NCI-H82 treated with DMSO at 0.1 percent for 48 hours (cell line): ENCODE data around the gene CMTM7.

Experiments
- DNase-seq: peaks from one replicate; lab custom pipeline; 2025; ENCODE audit not compliant: unreplicated experiment; lab: John Stamatoyannopoulos, UW

CMTM7 gene

DNA sequence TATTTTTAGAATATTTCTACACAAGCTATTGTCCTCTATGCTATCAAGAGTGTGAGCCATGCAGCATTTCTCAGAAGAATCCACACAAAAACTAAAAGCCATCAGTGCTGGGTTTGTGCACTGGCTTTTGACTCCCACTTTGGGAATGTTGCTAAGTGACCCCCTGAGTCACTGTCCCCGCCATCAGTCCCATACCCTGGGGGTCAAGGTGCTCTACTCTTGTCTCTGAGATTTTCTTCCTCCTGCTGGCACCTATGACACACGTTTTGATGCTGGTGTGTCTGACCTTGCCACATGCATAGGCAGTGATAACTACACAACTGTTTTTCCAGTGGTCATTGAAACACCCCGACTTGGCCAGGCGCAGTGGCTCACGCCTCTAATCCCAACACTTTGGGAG is 19.8 kb downstream of the CMTM7 start:
- DNase-seq: no peak

DNA sequence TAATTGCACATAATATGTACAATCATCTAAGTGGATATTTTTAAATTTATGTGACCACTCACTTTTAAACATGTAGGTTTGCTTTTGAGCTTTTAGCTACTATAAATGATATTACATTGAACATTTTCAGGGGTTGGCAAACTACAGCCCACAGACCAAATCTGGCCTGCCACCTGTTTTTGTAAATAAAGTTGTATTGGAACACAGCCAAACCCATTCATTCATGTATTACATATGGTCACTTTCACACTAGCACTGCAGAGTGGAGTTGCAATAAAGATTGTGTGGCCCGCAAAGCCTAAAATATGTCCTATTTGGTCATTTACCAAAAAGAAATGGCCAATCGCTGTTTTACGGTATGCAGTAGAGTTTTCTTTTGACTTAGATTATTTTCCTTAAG is 21.2 kb downstream of the CMTM7 start:
- DNase-seq: no peak

DNA sequence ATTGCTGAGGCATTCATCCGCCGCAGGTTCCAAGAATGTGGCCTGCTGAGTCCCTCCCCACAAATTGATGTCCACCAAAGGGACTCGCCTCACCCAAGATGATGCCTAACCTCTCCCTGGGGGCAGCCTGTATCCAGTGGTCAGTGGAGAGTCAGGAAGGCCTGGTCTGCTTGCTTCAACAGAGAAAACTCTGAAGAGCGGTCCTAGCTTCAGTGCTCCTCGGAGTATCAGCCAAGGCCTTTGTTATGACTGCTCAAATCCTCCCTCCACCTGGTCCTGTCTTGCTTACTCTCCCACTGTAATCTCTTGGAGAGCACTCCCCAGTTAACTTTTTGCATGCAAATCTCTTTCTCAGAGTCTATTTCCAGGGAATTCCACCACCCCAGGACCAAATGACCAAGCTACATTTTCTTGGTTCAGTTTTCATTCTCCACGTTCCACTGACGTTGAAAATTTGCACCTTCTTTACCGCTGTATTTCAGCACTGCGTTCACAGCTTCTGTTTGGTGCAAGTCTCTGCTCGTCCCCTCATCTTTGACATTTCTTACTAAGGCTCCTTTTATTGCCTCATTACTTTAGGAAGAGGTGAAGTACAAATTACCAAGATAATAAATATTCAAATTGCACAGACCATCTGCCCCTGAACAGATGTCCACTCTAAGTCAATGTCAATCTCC is 22.3 kb downstream of the CMTM7 start:
- no peak for DNase-seq

- DNase-seq: no peak
These were observed 23.0 kb downstream of the CMTM7 start for GRCh38 chr3:32414522-32415202.

DNA sequence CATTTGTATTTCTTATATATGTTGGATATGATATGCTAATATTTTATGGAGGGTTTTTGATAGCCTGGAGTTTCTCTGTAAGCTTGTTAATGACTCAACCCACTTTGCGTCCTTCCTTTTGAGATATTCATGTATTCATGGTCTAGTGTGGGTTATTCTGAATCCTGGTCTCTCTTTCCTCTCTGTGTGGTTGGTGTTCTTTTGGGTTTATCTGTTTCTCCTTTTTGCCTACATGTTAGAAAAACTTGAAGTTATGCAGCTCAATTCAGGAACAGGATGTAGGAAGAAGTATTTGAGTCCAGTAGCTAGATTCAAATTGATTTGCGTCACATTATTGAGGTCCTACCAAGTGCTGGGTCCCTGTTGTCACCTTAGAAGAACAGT is 28.1 kb downstream of the CMTM7 start:
- no peak for DNase-seq

GRCh38 chr3:32420126-32421038 is 28.7 kb downstream of the CMTM7 start:
- no peak for DNase-seq

- no peak for DNase-seq
These were observed 29.5 kb downstream of the CMTM7 start for GRCh38 chr3:32421185-32421584.

DNA sequence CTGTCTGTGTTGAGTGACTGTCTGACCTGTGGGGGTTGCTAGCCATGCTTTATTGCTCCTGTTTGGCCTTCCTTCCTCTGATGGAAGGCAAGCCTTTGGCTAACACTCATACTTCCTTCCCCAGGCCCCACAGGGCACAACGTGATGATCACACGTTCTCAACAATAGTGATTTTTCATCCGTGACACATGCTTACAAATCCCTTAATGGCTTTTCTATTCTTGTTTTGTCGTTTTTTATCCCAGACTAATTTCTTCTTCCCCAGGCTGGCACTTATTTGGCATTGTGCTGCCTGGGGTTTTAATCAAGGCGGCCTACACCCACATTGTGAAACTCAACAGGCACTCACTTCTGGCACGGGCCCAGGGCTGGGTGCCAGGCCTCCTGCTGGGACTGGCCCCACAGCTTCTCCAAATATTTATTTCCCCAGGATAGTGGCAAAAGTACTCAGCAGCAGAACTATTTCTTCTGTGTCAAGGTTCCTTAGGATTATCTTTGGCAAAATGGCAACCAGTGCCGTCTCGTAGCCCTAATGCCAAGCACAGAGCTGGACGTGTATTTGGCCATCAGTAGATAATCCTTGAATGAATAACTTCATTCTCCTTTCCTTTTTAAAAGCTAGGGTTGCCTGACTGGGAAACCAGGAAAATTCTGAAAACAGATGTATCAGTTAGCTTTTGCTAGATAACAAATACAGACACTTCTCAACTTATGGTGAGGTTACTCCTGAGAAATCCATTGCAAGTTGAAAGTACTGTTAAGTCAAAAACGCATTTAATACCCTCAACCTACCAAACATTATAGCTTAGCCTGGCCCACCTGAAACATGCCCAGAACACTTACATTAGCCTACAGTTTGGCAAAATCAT is 30.6 kb downstream of the CMTM7 start:
- no peak for DNase-seq

DNA sequence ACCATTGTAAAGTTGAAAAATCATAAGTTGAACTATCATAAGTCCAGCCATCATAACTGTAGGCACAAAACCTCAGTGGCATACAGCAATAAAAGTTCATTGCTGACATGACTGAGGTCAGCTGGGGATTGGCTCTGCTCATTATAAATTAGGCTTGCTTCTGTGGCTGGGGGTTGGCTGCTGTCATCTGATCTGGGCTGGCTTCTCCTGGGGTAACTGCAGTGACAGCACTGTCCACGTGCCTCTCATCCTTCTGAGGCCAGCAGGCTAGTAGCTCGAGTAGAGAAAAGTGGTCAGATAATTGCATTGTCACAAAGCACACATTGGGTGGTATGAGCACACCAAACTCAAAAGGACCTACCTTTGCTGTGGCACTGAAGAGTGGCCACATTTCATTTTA is 31.3 kb downstream of the CMTM7 start:
- no peak for DNase-seq

DNA sequence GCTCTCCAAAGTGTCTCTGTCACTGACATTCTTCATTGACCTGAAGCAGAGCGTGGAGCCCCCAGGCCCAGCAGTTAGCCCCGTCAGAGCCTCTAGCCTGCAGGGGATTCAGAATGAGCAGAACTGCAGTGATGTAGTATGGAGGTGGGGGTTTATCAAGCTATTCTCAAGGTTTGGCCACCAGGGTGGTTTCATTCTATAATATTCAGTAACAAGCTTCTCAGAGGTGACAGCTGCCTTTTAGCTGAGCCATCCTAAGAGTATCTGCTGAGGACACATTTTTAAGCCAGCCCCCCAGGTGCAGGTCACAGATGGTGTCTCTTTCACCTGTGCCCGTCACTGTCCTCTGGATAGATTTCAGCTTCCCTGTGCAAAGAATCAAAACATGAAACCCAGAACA is 31.9 kb downstream of the CMTM7 start:
- no peak for DNase-seq

DNA sequence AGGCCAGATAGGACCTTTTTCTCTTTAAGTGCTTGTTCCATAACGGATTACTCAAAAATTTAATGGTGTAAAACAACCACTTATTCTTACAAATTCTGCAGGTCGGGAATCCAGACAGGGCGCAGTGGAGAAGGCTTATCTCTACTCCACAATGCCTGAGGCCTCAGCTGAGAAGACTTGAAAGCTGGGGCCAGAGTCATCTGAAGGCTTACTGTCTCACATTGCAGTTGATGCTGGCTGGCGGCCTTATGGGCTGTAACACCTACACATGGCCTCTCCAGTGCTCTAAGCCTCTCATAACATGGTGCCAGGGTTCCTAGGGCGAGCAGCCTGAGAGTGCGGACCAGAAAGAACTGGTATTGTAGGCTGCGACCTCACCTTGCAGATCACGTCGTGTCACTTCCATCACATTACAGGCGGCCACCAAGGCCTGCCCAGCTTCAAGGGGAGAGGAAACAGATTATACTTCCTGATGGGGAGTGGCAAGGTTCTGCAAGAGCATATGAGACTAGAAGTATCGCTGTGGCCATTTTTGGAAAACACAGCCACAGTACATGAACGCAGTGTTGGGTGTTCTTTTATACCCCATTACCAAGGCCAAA is 32.4 kb downstream of the CMTM7 start:
- no peak for DNase-seq

DNA sequence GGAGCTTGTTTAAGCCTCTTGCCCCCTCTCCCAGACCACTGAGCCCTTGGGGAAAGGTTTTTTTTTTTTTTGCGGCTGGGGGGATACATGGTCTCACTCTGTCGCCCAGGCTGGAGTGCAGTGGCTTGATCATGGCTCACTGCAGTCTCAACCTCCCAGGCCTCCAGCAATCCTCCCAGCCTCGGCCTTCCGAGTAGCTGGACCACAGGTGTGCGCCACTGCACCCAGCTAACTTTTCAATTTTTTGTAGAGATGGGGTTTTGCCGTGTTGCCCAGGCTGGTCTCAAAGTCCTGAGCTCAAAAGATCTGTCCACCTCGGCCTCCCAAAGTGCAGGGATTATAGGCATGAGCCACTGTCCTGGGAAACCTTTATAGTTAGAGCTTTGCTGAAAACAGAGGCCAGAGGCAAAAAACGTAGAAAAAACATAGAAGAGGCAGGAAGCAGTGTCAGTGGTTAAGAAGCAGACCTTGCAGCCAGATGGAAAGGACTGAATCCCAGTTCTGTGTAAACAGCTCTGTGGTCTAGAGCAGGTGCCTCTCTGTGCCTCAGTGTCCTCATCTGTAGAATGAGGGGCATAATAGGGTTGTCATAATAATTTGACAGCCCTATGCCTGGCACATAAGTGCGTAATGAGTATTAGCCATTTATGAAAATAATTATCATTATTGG is 33.1 kb downstream of the CMTM7 start:
- DNase-seq: no peak

DNA sequence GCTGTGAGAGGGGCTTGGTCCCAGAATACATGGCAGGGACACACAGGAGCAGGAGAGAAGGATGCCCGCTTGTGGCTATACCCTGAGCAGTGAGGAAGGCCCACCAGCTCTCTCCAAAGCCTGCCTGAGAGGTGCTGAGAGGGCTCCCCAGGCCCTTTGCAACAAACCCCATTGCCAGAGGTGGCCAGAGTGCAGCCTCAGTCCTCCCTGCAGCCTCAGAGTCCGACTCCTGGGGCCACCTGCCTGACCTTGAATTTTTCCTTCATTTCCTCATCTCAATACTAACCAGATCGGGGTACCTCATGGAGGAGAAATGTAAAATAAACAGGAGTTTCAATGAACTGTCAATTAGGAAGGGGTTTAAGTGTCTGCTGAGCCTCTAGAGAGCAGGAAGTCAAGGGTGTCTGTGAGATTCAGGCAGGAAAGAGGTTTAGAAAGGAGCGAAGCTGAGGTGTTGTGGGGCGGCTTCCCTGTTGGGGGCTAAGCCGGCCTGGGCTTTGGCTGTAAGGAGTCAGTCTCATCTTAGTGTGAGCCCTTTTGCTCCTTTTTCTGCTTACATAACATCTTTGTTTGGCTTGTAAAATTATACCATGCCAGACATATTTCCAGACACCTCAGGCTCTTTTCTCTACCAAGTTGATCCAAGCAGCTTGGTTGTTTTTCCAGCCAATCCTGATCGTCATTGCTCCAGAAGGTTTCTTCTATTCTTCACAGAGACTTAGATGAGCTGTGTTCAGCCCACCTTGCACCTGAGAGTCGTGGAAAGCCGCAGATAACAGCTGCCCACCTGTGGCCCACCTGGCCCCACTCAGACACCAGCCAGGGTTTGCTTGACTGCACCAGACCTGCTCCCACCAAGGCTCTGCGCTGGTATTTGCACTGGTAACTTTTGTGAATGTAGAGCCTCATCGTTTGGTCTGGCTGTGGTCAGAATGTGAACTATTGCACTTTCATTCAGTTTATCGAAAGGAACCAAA is 36.7 kb downstream of the CMTM7 start:
- no peak for DNase-seq

DNA sequence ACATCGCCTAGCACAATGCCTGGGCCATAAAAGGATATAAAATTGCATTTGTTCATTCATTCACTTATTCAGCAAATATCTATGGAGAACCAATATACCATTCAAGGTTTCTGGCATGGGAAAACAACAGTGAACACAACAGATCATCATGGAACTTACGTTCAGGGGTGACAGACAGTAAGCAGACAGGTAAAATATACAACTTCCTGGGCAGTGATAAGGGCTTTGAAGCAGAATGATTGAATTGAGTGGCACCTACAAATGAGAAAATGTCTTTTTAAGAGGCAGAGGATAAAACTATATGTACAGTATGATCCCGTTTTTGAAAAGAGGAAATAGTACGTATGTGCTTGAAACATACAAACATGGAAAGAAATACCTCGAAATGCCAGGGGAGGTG is 39.2 kb downstream of the CMTM7 start:
- DNase-seq: no peak

GRCh38 chr3:32431481-32431880 is 39.8 kb downstream of the CMTM7 start:
- no peak for DNase-seq

DNA sequence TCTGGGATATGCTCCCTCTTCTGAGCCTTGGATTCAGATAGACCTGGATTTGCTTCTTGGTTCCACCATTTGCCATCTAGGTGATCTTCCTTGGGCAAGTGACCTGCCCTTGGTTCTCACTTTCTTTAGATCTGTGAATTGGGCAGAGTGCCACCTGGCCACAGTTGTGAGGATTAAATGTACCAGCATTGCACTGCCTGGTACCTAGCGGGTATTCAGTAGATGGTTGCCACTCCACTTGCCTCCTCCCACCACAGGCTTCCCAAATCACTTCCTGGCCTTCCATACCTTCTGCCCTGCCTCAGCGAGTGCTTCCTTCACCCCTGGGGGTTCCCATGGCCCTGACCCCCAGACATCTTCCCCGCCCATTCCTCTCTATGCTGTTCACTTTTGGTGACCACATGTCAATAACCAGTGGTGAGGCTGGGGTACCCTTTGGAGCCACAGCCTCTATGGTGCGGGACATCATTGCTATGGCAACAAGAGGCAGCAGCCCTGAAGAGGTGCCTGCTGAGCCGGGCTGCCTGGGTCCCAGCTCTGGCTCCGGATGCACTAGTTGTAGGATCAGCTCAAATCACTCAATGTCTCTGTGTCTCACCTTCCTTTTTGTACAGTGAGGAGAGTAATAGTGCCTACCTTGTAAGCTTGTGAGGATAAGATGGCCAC is 40.5 kb downstream of the CMTM7 start:
- no peak for DNase-seq

- DNase-seq: no peak
These were observed 41.3 kb downstream of the CMTM7 start for GRCh38 chr3:32432711-32433530.
